Stimulated activated naive B cell treated with anti-CD40 and anti-IgM and Interleukin-4, amounts not matched to agents 10 μg/mL and 1 μg/mL and 100 μg/mL, for 72 hours (primary cell): Measurements from ENCODE around the gene MAST3.
A peak's percentile ranks its signal among the peaks of the same experiment; 100 is the strongest.
"Not testable (repeated sequence)": the region's sequence is repeated elsewhere in the genome, so short reads cannot be mapped to it uniquely, and the experiment has no call there.

Experiments
- ATAC-seq, 2 donors: fragments of 150-1000 bp; cut with Tn5 transposase; replicated peaks; 2 replicates each; pipeline ENCODE4 v1.10.0; 2021; ENCODE audit warnings: moderate library complexity in 1 of 2
- DNase-seq: peaks from one replicate; pipeline ENCODE4 v3.0.0; 2021
- H3K27ac Mint-ChIP-seq: one replicate; pipeline ENCODE4 v1.8.0; 2022; ENCODE audit warnings: mild to moderate bottlenecking, mixed read lengths
- H3K27me3 Mint-ChIP-seq, 2 donors: one replicate each; pipeline ENCODE4 v1.8.0; 2022; ENCODE audit warnings: mixed read lengths in 2 of 2
- H3K36me3 Mint-ChIP-seq, 2 donors: one replicate each; pipeline ENCODE4 v1.8.0; 2022; ENCODE audit warnings: mixed read lengths in 2 of 2, mild to moderate bottlenecking in 1 of 2
- H3K4me1 Mint-ChIP-seq, 2 donors: one replicate each; pipeline ENCODE4 v1.8.0; 2022; ENCODE audit warnings: mixed read lengths in 2 of 2, mild to moderate bottlenecking in 1 of 2
- H3K4me3 Mint-ChIP-seq, 2 donors: one replicate each; pipeline ENCODE4 v1.8.0; 2022; ENCODE audit warnings: mild to moderate bottlenecking in 2 of 2, mixed read lengths in 2 of 2, moderate library complexity in 1 of 2
- H3K9me3 Mint-ChIP-seq, 2 donors: one replicate each; pipeline ENCODE4 v1.8.0; 2022; ENCODE audit warnings: mixed read lengths in 2 of 2, mild to moderate bottlenecking in 1 of 2

MAST3 gene

DNA sequence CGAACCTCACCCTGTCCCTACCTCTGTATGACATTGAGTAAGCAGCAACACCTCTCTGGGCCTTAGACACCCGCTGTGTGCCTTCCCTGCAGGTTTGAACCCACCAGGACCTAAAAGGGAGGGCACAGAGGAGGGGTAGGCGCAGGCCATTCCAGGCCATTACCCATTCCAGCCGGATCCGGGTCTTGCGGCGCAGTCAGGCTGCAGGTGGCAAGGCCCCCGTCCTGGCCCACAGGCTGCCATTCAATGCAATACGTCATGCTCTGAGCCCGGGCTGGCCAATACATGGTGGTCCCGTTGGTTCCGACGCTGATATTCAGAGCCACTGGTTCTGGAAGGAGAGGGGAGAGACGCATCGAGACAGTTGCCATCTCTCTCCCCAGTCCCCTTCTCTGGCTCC, 28.2 kb upstream of the MAST3 start:
- ATAC-seq (no peak), DNase-seq (no peak)
- Mint-ChIP-seq H3K27ac (no peak overlapping the region), H3K36me3 (peaks cover 29 to 47% of the 10 kb centered on the region in 2 donors), H3K9me3 (no peaks in the 10 kb centered on the region), H3K4me3 (no peak overlapping the region), H3K4me1 (no peaks in the 10 kb centered on the region), H3K27me3 (no peaks in the 10 kb centered on the region)

DNA sequence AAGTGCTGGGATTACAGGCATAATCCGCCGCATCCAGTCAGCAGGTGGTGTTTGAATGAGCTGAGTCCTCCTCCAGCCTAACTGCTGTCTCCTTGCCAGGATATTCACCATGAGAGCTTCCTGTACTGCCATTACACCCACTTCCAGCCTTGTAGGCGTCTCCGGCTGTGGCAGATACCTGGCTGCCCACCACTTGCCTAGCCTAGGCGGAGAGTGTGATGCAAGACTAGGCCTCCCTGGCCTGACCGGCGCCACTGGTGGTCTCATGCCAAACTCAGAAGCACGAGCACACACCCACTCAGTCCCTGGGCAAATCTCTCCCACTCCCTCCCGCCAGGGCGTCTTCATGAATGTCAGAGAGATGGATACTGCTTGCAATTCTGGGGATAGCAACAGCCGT, 27.4 kb upstream of the MAST3 start:
- DNase-seq, result no peak
- H3K27ac Mint-ChIP-seq, result no peak overlapping the region
- H3K9me3 Mint-ChIP-seq, result no peaks in the 10 kb centered on the region
- no peak overlapping the region for H3K4me3 Mint-ChIP-seq
- peaks cover 28 to 43% of the 10 kb centered on the region in 2 donors for H3K36me3 Mint-ChIP-seq
- no peak for ATAC-seq
- no peaks in the 10 kb centered on the region for H3K27me3 Mint-ChIP-seq
- no peaks in the 10 kb centered on the region for H3K4me1 Mint-ChIP-seq

DNA sequence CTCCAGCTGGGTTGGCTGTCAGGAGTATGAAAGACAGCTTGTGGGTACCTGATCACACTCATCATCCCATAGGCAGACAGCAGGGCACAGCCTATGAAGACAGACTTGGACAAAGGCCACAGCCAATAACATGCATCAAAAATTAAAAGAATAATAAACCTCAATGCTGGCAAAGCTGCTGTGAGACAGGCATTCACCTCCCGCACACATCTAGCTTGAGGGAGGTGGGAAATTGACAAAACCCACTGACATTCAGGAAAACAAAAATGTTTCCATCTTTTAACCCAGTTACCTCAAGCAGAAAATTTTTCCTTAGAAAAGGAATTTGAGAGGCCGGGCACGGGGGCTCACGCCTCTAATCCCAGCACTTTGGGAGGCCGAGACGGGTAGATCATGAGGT, 25.2 kb upstream of the MAST3 start:
- no peaks in the 10 kb centered on the region for H3K4me1 Mint-ChIP-seq
- H3K27ac Mint-ChIP-seq, result no peak overlapping the region
- H3K36me3 Mint-ChIP-seq, result peaks cover 32 to 46% of the 10 kb centered on the region in 2 donors
- no peak overlapping the region for H3K4me3 Mint-ChIP-seq
- DNase-seq (no peak), ATAC-seq (no peak)
- H3K9me3 Mint-ChIP-seq, result no peaks in the 10 kb centered on the region
- H3K27me3 Mint-ChIP-seq, result no peaks in the 10 kb centered on the region

DNA sequence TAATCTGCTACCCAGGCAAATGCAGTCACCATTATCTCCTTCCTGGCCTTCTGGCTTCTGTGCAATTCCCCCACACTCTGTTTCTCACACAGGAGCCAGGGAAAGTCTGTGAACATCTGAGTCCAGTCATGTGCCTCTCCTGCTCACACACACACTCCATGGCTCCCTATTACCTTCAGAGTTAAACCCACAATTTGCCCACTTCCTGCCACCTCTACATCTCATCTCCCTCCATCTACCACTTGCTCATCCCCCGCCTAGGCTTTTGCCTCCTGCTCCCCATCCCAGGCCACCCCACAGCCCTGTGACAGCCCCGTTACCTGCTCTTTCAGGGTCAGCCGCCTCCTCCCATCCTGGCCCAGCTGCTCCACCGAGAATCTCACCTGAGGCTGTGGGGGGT, 24.4 kb upstream of the MAST3 start:
- Mint-ChIP-seq H3K36me3 (peaks cover 32 to 51% of the 10 kb centered on the region in 2 donors), H3K27me3 (no peaks in the 10 kb centered on the region), H3K9me3 (no peaks in the 10 kb centered on the region), H3K27ac (no peak overlapping the region), H3K4me1 (no peaks in the 10 kb centered on the region), H3K4me3 (no peak overlapping the region)
- DNase-seq (no peak), ATAC-seq (no peak)

DNA sequence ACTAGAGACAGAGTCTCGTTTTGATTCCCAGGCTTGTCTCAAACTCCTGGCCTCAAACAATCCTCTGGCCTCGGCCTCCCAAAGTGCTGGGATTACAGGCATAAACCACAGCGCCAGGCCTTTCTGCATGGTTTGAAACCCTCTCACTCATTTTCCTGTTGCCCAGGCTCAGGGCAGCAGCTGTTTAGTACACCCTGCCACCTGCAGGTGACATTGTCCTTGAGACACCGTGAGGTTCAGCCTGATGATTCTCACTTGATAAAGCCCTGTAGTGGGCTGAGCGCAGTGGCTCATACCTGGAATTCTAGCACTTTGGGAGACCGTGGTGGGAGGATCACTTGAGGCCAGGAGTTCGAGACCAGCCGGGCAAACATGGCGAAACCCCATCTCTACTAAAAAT, 23.4 kb upstream of the MAST3 start:
- no peaks in the 10 kb centered on the region for H3K4me1 Mint-ChIP-seq
- no peaks in the 10 kb centered on the region for H3K27me3 Mint-ChIP-seq
- H3K27ac Mint-ChIP-seq, result no peak overlapping the region
- DNase-seq (no peak), ATAC-seq (no peak)
- H3K36me3 Mint-ChIP-seq, result peaks cover 30 to 46% of the 10 kb centered on the region in 2 donors
- H3K4me3 Mint-ChIP-seq, result no peak overlapping the region
- no peaks in the 10 kb centered on the region for H3K9me3 Mint-ChIP-seq

DNA sequence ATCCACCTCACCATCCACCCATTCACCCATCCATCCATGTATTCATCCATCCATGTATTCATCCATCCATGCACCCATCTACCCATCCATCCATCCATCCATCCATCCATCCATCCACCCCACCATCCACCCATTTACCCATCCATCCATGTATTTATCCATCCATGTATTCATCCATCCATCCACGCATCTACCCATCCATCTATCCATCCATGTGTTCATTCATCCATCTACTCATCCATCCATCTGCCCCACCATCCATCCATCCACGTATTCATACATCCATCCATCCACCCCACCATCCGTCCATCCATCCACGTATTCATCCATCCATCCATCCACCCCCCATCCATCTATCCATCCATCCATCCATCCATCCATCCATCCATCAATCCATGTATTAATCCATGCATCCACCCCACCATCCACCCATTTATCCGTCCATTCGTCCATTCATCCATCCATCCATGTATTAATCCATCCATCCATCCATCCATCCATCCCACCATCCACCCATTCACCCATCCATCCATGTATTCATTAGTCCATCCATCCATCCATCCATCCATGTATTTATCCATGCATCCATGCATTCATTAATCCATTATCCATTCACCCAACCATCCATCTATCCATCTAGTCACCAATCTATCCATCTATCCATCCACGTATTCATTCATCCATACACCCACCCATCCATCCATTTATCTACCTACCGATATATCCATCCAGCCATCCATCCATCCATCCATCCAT, 13.5 kb upstream of the MAST3 start:
- Mint-ChIP-seq H3K27ac (no peak overlapping the region), H3K27me3 (no peaks in the 10 kb centered on the region), H3K9me3 (peaks cover 8 to 9% of the 10 kb centered on the region in 2 donors), H3K4me1 (peaks cover 22 to 40% of the 10 kb centered on the region in 2 donors), H3K4me3 (no peak overlapping the region), H3K36me3 (peaks cover 39 to 43% of the 10 kb centered on the region in 2 donors)
- ATAC-seq (no peak), DNase-seq (no peak)

DNA sequence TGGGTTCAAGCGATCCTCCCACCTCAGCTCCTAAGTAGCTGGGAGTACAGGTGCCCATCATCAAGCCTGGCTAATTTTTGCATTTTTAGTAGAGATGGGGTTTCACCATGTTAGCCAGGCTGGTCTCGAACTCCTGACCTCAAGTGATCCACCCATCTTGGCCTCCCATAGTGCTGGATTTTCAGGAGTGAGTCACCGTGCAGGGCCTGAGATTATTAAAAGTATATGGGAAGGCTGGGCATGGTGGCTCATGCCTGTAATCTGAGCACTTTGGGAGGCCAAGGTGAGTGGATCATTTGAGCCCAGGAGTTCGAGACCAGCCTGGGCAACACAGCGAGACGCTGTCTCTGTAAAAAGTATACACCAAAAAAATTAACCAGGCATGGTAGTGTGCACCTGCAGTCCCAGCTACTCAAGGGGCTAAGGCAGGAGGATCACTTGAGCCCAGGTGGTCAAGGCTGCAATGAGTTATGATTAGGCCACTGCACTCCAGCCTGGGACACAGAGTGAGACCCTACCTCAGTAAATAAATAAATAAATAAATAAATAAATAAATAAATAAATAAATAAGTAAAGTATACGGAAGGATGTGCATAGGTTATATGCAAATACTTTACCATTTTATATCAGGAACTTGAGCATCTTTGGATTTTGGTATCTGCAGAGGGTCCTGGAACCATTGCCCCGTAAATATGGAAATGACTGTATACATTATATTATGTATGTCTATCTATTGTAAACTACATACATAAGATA, 11.7 kb upstream of the MAST3 start:
- DNase-seq (no peak), ATAC-seq (no peak)
- H3K27ac Mint-ChIP-seq, result peak overlapping the region; percentile 95

DNA sequence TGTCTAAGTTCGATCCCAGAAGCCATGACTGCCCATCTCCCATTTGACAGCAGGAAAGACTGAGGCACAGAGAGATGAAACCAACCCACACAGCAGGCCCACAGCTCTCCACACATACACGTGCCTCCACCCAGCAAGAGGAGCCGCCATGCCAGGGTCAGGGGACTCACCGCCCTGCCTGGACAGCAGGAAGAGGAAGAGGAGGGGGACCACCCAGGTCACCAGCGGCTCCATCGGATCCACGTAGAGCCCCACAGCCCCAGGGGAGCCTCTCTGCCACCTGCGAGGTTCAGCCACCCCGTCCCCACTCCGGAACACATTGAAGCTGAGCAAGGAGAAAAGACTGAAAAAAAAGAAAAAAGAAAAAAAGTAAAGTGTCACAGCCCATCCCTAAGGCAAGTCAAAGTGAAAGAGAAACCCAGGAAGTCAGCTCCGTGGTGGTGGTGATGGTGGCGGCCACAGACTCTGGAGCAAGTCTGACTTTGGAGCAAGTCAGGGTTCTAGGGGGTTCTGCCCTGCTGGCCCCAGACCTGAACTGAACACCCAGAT, 10.9 kb upstream of the MAST3 start, which contains the start of gene IL12RB1:
TSS of gene IL12RB1 (minus strand) at position 345 of the 549 bp plus-strand sequence. CDS start at position 234, 111 bp downstream.
- Mint-ChIP-seq H3K36me3 (peaks cover 39 to 54% of the 10 kb centered on the region in 2 donors), H3K4me1 (peaks cover 43 to 64% of the 10 kb centered on the region in 2 donors), H3K4me3 (peak within 1 kb of the TSS; percentile 88 to 91), H3K27ac (peak within 1 kb of the TSS; percentile 95), H3K27me3 (no peaks in the 10 kb centered on the region), H3K9me3 (peaks cover 8 to 9% of the 10 kb centered on the region in 2 donors)
- ATAC-seq, result peak; percentile 64 to 69
- DNase-seq, result peak; percentile 32

More for the DNA sequence above, 11.7 kb upstream of the MAST3 start:
- H3K9me3 Mint-ChIP-seq, result peaks cover 8 to 9% of the 10 kb centered on the region in 2 donors
- peaks cover 37 to 57% of the 10 kb centered on the region in 2 donors for H3K4me1 Mint-ChIP-seq
- H3K27me3 Mint-ChIP-seq, result no peaks in the 10 kb centered on the region
- no peak overlapping the region for H3K4me3 Mint-ChIP-seq
- H3K36me3 Mint-ChIP-seq, result peaks cover 42 to 51% of the 10 kb centered on the region in 2 donors

DNA sequence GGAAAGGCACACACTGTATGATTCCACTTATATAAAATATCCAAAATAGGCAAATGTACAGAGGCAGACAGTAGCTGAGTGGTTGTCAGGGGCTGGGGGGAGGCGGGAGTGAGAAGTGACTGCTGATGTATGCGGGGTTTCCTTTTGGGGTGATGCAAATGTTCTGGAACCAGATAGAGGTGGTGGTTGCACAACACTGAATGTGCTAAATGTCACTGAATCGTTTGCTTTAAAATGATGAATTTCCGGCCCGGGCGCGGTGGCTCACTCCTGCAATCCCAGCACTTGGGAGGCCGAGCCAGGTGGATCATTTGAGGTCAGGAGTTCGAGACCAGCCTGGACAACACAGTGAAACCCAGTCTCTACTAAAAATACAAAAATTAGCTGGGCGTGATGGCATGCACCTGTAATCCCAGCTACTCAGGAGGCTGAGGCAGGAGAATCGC, 8.5 kb upstream of the MAST3 start:
- Mint-ChIP-seq H3K36me3 (peaks cover 29 to 42% of the 10 kb centered on the region in 2 donors), H3K4me1 (peaks cover 45 to 64% of the 10 kb centered on the region in 2 donors), H3K27ac (peak overlapping the region; percentile 96), H3K4me3 (peak overlapping the region; percentile 39 to 62)
- H3K27me3 Mint-ChIP-seq, DNase-seq, H3K9me3 Mint-ChIP-seq: not testable (repeated sequence)
- peak; percentile 75 to 76 for ATAC-seq

DNA sequence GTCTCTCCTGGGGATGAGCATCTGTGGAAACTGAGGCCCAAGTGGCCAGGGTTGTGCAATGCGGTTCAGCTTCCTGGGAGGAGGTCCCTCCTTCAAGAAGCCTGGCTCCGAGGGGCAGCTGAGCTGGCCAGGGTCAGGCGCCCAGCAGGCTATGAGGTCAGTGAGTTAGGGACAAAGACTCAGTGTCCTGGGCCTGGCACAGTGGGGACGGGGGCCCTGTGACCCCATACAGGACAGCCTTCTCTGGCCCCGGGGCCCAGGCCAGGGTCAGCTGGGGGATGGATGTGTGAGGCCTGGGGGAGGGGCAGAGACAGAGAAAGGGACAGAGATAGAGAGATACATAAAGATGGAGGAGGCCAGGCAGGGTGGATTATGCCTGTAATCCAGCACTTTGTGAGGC, 7.9 kb upstream of the MAST3 start:
- DNase-seq (no peak), ATAC-seq (no peak)
- Mint-ChIP-seq H3K27me3 (no peaks in the 10 kb centered on the region), H3K36me3 (peaks cover 25 to 43% of the 10 kb centered on the region in 2 donors), H3K4me3 (peak overlapping the region in 1 of 2 donors; percentile 39), H3K9me3 (no peaks in the 10 kb centered on the region), H3K27ac (peak overlapping the region; percentile 96), H3K4me1 (peaks cover 41 to 58% of the 10 kb centered on the region in 2 donors)

DNA sequence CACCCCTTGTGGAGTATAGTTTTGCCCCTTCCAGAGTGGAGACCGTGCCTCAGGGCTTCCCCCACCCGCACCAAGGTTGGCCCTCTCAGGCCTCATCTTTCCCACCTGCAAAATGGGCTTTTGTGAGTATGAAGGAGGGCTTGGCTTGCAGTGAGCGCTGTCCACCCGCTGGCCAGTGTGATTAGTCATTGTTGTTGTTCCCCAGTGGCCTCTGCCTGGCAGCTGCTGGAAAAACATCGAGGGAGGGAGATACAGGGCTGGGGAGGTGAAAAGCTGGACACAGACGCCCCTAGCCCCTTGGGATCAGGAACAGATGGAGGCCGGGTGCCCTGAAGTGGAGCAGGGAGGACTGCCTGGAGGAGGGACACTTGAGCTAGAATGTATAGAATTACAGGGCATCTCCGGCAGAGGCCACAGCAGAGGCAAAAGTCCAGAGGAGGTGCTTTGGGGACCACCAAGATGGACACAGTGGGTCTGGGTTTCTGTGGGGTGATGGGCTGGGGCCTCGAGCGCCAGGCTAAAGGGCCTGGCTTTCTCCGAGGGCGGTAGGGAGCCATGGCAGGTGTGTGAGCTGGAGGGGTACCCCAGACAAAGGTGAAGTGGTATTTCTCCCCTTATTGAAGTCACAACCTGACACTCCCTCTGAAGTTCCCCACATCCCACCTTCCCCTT, 6.9 kb upstream of the MAST3 start:
- peak overlapping the region; percentile 96 for H3K27ac Mint-ChIP-seq
- H3K9me3 Mint-ChIP-seq, result no peaks in the 10 kb centered on the region
- no peak for ATAC-seq
- peaks cover 28 to 47% of the 10 kb centered on the region in 2 donors for H3K36me3 Mint-ChIP-seq
- H3K27me3 Mint-ChIP-seq, result no peaks in the 10 kb centered on the region
- peaks cover 41 to 59% of the 10 kb centered on the region in 2 donors for H3K4me1 Mint-ChIP-seq
- peak overlapping the region; percentile 61 to 76 for H3K4me3 Mint-ChIP-seq
- no peak for DNase-seq

DNA sequence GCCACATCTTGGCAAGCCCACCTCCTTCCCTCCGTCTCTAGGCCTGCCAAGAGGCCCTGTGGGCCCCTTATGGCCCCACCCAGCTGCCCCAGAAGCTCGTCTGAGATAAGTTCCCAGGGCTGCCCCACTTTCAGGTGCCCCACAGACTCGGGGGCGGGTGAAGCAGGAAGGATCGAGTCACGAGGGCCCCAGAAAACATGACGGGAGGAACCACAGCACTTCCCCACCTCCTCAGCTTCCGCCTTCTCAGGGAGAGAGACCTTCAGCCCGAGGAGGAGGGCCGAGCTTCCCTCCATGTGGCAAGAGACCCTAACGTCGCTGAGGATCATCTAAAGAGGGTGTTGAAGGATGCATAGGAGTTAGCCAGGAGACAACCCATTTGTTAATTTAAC, 6.4 kb upstream of the MAST3 start:
- Mint-ChIP-seq H3K9me3 (no peaks in the 10 kb centered on the region), H3K36me3 (peaks cover 28 to 52% of the 10 kb centered on the region in 2 donors), H3K4me1 (peaks cover 41 to 62% of the 10 kb centered on the region in 2 donors), H3K27me3 (no peaks in the 10 kb centered on the region), H3K27ac (peak overlapping the region; percentile 96), H3K4me3 (peak overlapping the region; percentile 61 to 76)
- DNase-seq (peak; percentile 74), ATAC-seq (peak; percentile 72 to 73)

DNA sequence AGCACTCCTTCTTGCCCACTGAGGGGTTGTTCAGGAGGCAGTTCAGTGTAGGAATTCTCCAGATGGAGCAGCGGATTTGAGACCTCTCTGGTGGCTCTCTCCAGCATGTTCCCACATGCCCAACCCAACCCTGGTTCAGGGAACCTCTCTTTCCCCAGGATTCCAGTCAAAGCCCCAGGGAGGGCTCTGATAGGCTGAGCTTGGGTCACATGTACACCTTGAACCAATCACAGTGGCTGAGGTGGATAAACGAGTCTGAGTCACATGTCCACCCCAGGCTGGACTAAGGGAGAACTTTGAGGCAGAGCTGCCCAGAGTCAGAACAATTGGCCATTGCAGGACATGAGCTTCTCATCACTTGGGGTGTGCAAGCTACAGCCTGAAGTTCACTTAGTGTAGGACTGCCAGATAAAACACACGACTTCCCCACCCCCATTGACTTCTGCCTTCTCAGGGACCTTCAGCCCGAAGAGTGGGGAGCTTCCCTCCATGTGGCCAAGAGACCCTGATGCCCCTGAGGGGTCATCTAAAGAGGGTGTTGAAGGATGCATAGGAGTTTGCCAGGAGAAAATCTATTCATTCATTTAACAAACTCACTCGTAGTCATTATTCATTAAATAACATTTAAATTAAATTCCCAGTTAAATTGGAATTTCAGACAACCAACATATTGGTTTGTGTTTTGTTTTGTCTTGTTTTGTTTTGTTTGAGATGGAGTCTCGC, 4.0 kb upstream of the MAST3 start:
- Mint-ChIP-seq H3K4me3 (no peak overlapping the region), H3K36me3 (peaks cover 33 to 52% of the 10 kb centered on the region in 2 donors), H3K27me3 (no peaks in the 10 kb centered on the region), H3K4me1 (peaks cover 33 to 49% of the 10 kb centered on the region in 2 donors), H3K9me3 (no peaks in the 10 kb centered on the region), H3K27ac (no peak overlapping the region)
- no peak for DNase-seq
- ATAC-seq, result no peak
